Mesodermal cell (in vitro differentiated cells): ENCODE data around the gene DLGAP4.

Source experiments
- H3K27ac ChIP-seq: 2 replicates; pipeline ENCODE4 v1.7.0; 2013; ENCODE audit warnings: mild to moderate bottlenecking, low read depth, low read length, moderate library complexity; ENCODE audit not compliant: severe bottlenecking
- H3K36me3 ChIP-seq: 2 replicates; pipeline ENCODE4 v1.7.1; 2013; ENCODE audit warnings: mild to moderate bottlenecking, low read length, moderate library complexity; ENCODE audit not compliant: control insufficient read depth, insufficient read depth
- H3K4me1 ChIP-seq: one replicate; pipeline ENCODE4 v1.7.1; 2013; ENCODE audit warnings: mild to moderate bottlenecking, low read length; ENCODE audit not compliant: insufficient read depth, control insufficient read depth, poor library complexity, severe bottlenecking
- H3K4me3 ChIP-seq: 2 replicates; pipeline ENCODE4 v1.7.0; 2013; ENCODE audit warnings: low read length, control low read depth, mild to moderate bottlenecking; ENCODE audit not compliant: insufficient read depth, poor library complexity, severe bottlenecking; ENCODE audit errors: extremely low read depth
- H3K9me3 ChIP-seq: 2 replicates; pipeline ENCODE4 v1.7.1; 2013; ENCODE audit warnings: mild to moderate bottlenecking, low read length, moderate library complexity; ENCODE audit not compliant: control insufficient read depth
- WGBS, 2 experiments: methylation state at CpG; one replicate each; pipeline ENCODE4 v1.1.5; 2013; ENCODE audit warnings: missing lambda C conversion rate in 2 of 2; ENCODE audit not compliant: insufficient coverage in 2 of 2; 5-methylcytosine and 5-hydroxymethylcytosine counted together

DLGAP4 gene

GRCh38 chr20:36424314-36424713 is 118.2 kb downstream of the DLGAP4 start:
- no peak overlapping the region for H3K4me3 ChIP-seq
- no peaks in the 10 kb centered on the region for H3K9me3 ChIP-seq
- no peaks in the 10 kb centered on the region for H3K4me1 ChIP-seq
- no peak overlapping the region for H3K27ac ChIP-seq
- 100% methylated on average over 1 of the region's 3 CpGs; no CpG with 5 or more reads in 1 of the 2 experiments for WGBS, 2 experiments
- no peaks in the 10 kb centered on the region for H3K36me3 ChIP-seq

DNA sequence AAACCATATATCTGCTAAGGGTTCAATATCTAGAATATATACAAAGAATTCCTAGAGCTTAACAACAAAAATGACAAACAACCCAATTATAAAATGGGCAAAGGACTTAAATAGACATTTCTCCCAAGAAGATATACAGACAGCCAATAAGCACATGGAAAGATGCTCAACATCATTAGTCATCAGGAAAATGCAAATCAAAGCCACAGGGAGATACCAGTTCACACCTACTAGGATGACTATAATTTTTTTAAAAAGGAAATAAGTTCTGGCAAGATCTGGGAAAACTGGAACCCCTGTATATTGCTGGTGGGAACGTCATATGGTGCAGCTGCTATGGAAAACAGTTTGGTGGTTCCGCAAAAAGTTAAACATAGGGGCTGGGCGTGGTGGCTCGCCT is 119.0 kb downstream of the DLGAP4 start:
- 91% methylated on average over 4 of the region's 4 CpGs for WGBS, 2 experiments
- no peak overlapping the region for H3K27ac ChIP-seq
- no peaks in the 10 kb centered on the region for H3K9me3 ChIP-seq
- no peaks in the 10 kb centered on the region for H3K36me3 ChIP-seq
- H3K4me3 ChIP-seq, result no peak overlapping the region
- no peaks in the 10 kb centered on the region for H3K4me1 ChIP-seq

DNA sequence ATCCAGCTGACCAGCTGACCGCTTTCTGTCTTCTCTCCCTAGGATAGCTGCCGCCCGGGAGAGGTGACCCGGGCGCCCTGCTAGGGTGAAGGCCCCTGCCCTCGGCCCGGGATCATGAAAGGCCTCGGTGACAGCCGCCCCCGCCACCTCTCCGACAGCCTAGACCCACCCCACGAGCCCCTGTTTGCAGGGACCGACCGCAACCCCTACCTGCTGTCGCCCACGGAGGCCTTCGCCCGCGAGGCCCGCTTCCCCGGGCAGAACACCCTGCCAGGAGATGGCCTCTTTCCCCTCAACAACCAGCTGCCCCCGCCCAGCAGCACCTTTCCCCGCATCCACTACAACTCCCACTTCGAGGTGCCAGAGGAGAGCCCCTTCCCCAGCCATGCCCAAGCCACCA is 125.5 kb downstream of the DLGAP4 start:
- WGBS, 2 experiments, result 95 to 97% methylated on average over 10 to 15 of the region's 24 CpGs
- H3K27ac ChIP-seq, result no peak overlapping the region
- H3K9me3 ChIP-seq, result no peaks in the 10 kb centered on the region
- H3K4me3 ChIP-seq, result no peak overlapping the region
- no peaks in the 10 kb centered on the region for H3K4me1 ChIP-seq
- H3K36me3 ChIP-seq, result no peaks in the 10 kb centered on the region

GRCh38 chr20:36432096-36432495 is 126.0 kb downstream of the DLGAP4 start:
- Histone ChIP-seq H3K27ac (no peak overlapping the region), H3K4me3 (no peak overlapping the region), H3K36me3 (no peaks in the 10 kb centered on the region), H3K4me1 (no peaks in the 10 kb centered on the region), H3K9me3 (no peaks in the 10 kb centered on the region)
- 92 to 98% methylated on average over 17 to 18 of the region's 23 CpGs for WGBS, 2 experiments

GRCh38 chr20:36434383-36434782 is 128.2 kb downstream of the DLGAP4 start:
- no peaks in the 10 kb centered on the region for H3K9me3 ChIP-seq

GRCh38 chr20:36435124-36435523 is 129.0 kb downstream of the DLGAP4 start:
- WGBS, 2 experiments, result 93 to 96% methylated on average over 7 of the region's 7 CpGs
- no peak overlapping the region for H3K27ac ChIP-seq

More at GRCh38 chr20:36434383-36434782, 128.2 kb downstream of the DLGAP4 start:
- Histone ChIP-seq H3K4me3 (no peak overlapping the region), H3K4me1 (no peaks in the 10 kb centered on the region), H3K36me3 (no peaks in the 10 kb centered on the region), H3K27ac (no peak overlapping the region)
- WGBS, 2 experiments, result 89 to 90% methylated on average over 2 of the region's 2 CpGs

DNA sequence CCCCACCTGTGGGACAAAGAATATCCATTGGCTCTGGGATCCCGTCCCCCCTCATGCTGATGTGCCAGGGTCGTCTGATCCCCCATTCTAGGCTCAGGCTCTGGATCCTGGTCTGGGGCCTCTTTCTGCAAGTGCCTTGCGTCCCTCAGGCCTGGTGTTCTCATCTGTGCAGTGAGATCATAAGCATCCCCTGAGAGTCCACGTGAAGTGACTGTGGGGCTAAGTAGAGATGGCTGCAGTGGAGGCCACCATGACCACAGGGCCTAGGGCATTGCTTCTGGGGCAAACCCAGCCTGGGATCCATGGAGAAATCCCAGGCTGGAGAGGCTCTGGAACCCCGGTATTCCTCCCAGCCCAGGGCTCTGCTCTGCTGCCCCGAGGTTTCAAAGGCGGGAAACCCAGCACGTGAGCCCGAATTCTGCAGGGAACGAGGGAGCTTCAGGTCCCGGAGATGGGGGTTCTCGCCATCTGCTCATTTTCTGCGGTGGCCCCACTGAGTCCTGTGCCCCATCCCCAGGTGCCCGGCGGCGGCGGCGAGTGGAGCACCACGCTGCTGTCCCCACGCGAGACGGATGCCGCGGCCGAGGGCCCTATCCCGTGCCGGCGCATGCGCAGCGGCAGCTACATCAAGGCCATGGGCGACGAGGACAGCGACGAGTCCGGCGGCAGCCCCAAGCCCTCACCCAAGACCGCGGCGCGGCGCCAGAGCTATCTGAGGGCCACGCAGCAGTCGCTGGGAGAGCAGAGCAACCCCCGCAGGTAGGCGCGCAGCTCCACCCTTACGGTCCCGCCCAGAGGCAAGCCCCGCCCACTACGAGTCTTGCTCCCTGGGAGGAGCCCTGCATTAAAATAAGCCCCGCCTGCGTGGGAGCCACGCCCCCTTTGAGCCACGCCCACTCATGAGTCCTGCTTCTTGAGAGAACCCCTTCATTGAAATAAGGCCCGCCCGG is 129.7 kb downstream of the DLGAP4 start:
- Histone ChIP-seq H3K4me1 (no peaks in the 10 kb centered on the region), H3K27ac (no peak overlapping the region), H3K36me3 (no peaks in the 10 kb centered on the region), H3K9me3 (no peaks in the 10 kb centered on the region), H3K4me3 (no peak overlapping the region)
- 68 to 69% methylated on average over 50 to 56 of the region's 56 CpGs for WGBS, 2 experiments

More at GRCh38 chr20:36435124-36435523, 129.0 kb downstream of the DLGAP4 start:
- Histone ChIP-seq H3K36me3 (no peaks in the 10 kb centered on the region), H3K4me1 (no peaks in the 10 kb centered on the region), H3K4me3 (no peak overlapping the region), H3K9me3 (no peaks in the 10 kb centered on the region)

DNA sequence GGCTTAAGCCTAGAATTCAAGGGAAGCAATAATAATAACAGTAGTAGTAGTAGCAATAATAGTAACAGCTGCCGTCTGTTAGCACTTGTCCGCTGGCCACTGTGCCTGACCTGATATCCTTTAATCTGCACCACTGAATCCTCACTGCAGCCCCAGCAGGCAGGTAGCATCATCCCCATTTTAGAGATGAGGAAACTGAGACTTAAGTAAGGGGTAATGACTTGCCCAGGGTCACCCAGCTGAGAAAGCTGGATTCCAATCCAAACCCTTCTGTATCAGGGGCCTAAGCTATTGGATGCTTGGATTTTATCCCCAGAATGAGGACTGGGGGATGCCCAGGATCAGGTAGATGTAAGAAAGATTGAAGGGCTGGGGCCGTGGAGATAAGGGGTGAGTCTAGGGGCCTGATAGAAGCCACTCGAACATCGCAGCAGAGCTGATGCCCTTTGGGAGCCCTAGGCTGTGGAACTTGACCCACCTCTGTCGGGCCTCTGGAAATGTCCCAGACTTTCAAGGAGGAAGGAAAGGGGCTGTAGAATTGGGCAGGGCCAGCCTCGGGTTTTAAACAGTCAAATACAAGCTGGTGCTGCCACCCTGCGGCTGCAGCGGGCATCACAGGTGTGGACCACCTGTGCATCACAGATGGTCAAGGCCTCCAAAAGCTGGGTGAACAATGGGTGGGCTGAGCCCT is 133.0 kb downstream of the DLGAP4 start:
- Histone ChIP-seq H3K4me1 (no peaks in the 10 kb centered on the region), H3K27ac (no peak overlapping the region), H3K9me3 (no peaks in the 10 kb centered on the region), H3K4me3 (no peak overlapping the region), H3K36me3 (no peaks in the 10 kb centered on the region)
- 23 to 25% methylated on average over 6 to 7 of the region's 9 CpGs for WGBS, 2 experiments

DNA sequence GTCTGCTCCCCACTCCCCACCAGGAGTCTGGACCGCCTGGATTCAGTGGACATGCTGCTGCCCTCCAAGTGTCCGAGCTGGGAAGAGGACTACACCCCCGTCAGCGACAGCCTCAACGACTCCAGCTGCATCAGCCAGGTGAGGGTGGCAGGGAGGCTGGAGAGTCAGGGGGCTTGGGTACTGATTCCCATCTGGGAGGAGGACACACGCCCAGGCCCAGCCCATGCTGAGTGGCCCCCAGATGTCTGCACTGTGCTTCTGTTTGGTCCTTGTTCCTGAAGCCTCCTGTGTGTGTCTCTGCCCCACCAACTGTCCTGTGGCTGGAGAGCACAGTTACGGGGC is 133.6 kb downstream of the DLGAP4 start:
- no peak overlapping the region for H3K27ac ChIP-seq
- H3K36me3 ChIP-seq, result no peaks in the 10 kb centered on the region
- H3K4me1 ChIP-seq, result no peaks in the 10 kb centered on the region
- no peak overlapping the region for H3K4me3 ChIP-seq
- no peaks in the 10 kb centered on the region for H3K9me3 ChIP-seq
- WGBS, 2 experiments, result 45 to 71% methylated on average over 3 to 7 of the region's 7 CpGs

GRCh38 chr20:36440370-36441026 is 134.4 kb downstream of the DLGAP4 start:
- 84 to 85% methylated on average over 8 to 10 of the region's 11 CpGs for WGBS, 2 experiments
- Histone ChIP-seq H3K4me1 (no peaks in the 10 kb centered on the region), H3K4me3 (no peak overlapping the region), H3K9me3 (no peaks in the 10 kb centered on the region), H3K36me3 (no peaks in the 10 kb centered on the region), H3K27ac (no peak overlapping the region)
